KOPT-K1 (cell line): ENCODE results near the gene SMIM44.

ENCODE experiments used
- H3K27ac ChIP-seq: fragments of 200-600 bp; sonication (generic); 2 replicates; pipeline ENCODE4 v1.5.1; 2016; ENCODE audit warnings: antibody characterized with exemption, mild to moderate bottlenecking, low read depth, low read length; ENCODE audit not compliant: poor library complexity, severe bottlenecking
- H3K36me3 ChIP-seq: fragments of 200-600 bp; sonication (generic); 2 replicates; pipeline ENCODE4 v1.5.1; 2017; ENCODE audit warnings: antibody characterized with exemption, mild to moderate bottlenecking, low read length, moderate library complexity; ENCODE audit not compliant: insufficient read depth
- H3K9me3 ChIP-seq: fragments of 200-600 bp; sonication (generic); 2 replicates; pipeline ENCODE4 v1.5.1; 2017; ENCODE audit warnings: antibody characterized with exemption, low read length, mild to moderate bottlenecking; ENCODE audit not compliant: insufficient read depth, poor library complexity, severe bottlenecking

SMIM44 gene

GRCh38 chr19:3522421-3523360, 39.5 kb upstream of the SMIM44 start:
- Histone ChIP-seq H3K9me3 (no peaks in the 10 kb centered on the region), H3K27ac (no peak overlapping the region), H3K36me3 (peaks cover 96% of the 10 kb centered on the region)

GRCh38 chr19:3521104-3521445, 37.8 kb upstream of the SMIM44 start:
- Histone ChIP-seq H3K27ac (no peak overlapping the region), H3K9me3 (no peaks in the 10 kb centered on the region), H3K36me3 (peaks cover 87% of the 10 kb centered on the region)

DNA sequence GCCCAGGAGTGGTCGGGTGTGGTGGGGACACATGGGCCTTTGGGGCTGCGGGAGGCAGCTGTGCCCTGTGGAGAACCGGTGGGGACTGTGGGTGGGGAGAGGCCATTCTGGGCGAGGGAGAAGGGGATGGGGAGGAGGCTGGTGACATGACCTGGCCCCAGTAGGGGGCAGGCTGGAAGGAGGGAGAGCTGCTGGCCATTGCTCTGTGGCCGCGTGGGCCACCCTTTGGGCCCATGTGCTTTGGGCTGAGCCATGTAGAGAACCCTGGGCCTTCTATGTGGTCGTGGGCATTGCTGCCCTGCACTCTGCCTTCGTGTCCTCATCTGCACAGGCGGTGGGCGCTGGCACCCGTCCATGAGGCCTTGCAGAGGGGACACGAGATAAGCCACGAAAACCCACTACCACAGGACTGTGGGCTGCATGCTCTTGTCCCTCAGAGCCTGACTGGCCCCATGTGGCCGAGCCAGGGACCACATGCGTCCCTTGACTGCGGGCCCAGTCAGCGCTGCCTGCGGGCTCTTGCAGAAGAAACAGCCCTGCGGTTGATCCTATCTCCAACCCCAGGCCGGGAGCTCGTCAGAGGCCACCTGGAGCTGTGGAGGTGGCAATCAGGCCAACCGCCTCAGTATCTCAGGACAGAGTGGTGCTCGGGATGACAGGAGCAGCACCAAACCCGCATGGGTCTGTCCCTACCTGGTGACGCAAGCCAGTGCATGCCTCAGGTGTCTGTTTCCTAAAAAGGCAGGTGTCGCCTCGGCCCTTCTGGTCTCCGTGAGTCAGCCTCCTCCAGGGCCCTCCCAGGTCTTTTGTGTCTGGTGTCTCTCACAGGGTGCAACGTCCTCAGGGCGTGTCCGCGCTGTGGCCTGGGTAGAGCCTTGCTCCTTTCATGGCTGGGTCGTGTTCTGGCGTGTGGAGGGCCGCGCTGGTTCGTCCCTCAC, 37.2 kb upstream of the SMIM44 start:
- peaks cover 87% of the 10 kb centered on the region for H3K36me3 ChIP-seq
- H3K9me3 ChIP-seq = no peaks in the 10 kb centered on the region
- no peak overlapping the region for H3K27ac ChIP-seq

- Histone ChIP-seq H3K27ac (no peak overlapping the region), H3K36me3 (peaks cover 79% of the 10 kb centered on the region), H3K9me3 (no peaks in the 10 kb centered on the region)
Observed at GRCh38 chr19:3519126-3519525, 35.9 kb upstream of the SMIM44 start.

DNA sequence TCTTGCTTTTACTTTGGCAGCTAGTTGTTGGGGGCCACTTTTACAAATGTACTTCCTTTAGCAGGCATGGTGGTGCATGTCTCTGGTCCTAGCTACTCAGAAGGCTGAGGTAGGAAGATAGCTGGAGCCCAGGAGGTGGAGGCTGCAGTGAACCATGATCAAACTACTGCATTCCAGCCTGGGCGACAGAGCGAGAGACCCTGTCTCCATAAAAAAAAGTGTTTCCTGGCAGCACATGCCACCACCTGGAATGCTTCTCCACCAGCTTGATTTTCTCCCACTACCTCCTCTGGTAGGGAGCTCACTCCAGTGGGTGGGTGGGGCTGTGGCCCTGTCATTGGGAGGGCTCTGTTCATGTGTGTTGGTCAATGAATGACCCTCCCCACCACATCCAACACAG, 35.4 kb upstream of the SMIM44 start:
- H3K27ac ChIP-seq = no peak overlapping the region
- H3K9me3 ChIP-seq = no peaks in the 10 kb centered on the region
- H3K36me3 ChIP-seq = peaks cover 79% of the 10 kb centered on the region

- Histone ChIP-seq H3K27ac (no peak overlapping the region), H3K9me3 (no peaks in the 10 kb centered on the region), H3K36me3 (peaks cover 79% of the 10 kb centered on the region)
Observed at GRCh38 chr19:3518255-3518654, 35.0 kb upstream of the SMIM44 start.

GRCh38 chr19:3517638-3518037, 34.4 kb upstream of the SMIM44 start:
- Histone ChIP-seq H3K36me3 (peaks cover 79% of the 10 kb centered on the region), H3K9me3 (no peaks in the 10 kb centered on the region), H3K27ac (no peak overlapping the region)

- peaks cover 79% of the 10 kb centered on the region for H3K36me3 ChIP-seq
- no peaks in the 10 kb centered on the region for H3K9me3 ChIP-seq
- H3K27ac ChIP-seq = no peak overlapping the region
Observed at GRCh38 chr19:3516675-3517207, 33.5 kb upstream of the SMIM44 start.

- H3K27ac ChIP-seq = no peak overlapping the region
- peaks cover 79% of the 10 kb centered on the region for H3K36me3 ChIP-seq
- no peaks in the 10 kb centered on the region for H3K9me3 ChIP-seq
Observed at GRCh38 chr19:3515891-3516422, 32.7 kb upstream of the SMIM44 start.

DNA sequence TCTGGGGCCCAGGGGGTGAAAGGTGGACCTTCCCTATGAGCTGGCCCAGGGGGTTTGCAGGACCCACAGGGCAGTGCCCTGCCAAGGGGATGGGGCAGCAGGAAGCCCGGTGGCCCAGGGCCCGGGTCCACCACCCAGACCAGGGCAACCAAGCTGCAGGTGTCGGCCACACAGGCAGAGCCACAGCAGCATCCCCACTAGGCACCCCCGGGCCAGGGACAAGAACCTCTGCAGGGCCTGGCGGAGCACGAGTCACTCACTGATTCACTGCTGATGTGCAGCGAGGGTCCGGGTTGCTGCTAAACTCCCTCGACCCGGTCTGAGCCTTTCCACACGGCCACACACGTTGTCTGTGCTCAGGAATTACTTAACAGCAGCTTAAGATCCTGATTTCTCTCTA, 31.7 kb upstream of the SMIM44 start:
- Histone ChIP-seq H3K9me3 (no peaks in the 10 kb centered on the region), H3K27ac (no peak overlapping the region), H3K36me3 (peaks cover 79% of the 10 kb centered on the region)

- peaks cover 79% of the 10 kb centered on the region for H3K36me3 ChIP-seq
- no peak overlapping the region for H3K27ac ChIP-seq
- no peaks in the 10 kb centered on the region for H3K9me3 ChIP-seq
Observed at GRCh38 chr19:3513229-3514140, 30.2 kb upstream of the SMIM44 start.

GRCh38 chr19:3512562-3513228, 29.5 kb upstream of the SMIM44 start:
- H3K36me3 ChIP-seq = peaks cover 76% of the 10 kb centered on the region
- H3K9me3 ChIP-seq = no peaks in the 10 kb centered on the region
- no peak overlapping the region for H3K27ac ChIP-seq

DNA sequence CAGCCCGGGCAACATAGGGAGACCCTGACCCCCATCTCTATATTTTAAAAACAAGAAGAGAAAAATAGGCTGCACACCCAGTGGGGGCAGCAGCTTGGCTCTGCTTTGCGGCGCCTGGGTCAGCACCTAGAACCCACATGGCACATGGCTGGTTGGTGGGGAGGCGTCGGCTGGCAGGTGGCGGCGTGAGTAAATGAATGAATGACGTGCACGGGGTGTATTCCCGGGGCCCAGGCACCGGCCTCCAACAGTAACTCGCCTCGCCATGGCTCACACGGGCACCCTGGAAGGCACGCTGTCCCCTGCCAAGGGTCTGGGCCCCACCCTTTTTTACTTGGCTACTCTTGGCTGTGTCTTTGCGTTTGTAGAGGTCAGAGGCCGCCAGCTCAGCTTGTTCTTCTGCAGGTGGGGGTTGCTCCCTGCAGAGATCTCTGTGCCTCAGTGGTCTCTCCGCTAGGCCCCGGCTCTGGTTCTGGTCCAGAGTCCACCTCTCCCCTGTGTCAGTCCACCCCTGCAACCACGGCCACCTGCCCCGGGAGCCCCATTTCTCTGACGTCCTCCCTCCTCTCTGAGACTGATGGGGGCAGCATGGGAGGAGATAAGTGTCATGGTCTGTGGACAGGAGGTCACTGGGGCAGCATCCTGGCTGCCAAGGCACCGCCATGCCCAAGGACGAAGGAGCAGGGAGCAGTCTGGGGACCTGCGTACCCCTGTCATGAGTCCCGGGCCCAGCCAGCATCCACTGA, 28.4 kb upstream of the SMIM44 start:
- H3K9me3 ChIP-seq = no peaks in the 10 kb centered on the region
- peaks cover 80% of the 10 kb centered on the region for H3K36me3 ChIP-seq
- H3K27ac ChIP-seq = no peak overlapping the region
